ENCODE data around the gene FAM90A26.
"Not testable (repeated sequence)": the region's sequence is repeated elsewhere in the genome, so short reads cannot be mapped to it uniquely, and the experiment has no call there.

Gene FAM90A26

DNA sequence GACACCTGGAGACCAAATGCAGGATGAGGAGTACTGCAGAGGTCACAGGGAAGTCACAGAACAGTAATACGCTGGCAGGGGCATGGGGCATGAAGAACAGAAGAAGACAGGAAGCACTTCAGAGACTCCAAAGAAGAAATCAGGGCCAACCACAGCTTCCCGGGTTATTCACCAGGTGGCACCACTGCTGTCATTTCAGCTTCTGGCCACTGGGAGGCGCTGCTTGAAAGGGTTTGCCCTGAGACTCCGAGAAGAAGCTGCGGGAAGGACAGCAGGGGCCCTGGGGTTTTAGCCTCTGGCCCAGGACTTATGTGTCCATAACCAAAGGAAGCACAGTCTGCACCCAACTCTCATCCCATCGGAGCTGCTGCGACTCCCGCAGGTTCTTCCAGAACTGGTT lies 4.2 kb upstream of the FAM90A26 start:
- DNase-seq: not testable (repeated sequence)

DNA sequence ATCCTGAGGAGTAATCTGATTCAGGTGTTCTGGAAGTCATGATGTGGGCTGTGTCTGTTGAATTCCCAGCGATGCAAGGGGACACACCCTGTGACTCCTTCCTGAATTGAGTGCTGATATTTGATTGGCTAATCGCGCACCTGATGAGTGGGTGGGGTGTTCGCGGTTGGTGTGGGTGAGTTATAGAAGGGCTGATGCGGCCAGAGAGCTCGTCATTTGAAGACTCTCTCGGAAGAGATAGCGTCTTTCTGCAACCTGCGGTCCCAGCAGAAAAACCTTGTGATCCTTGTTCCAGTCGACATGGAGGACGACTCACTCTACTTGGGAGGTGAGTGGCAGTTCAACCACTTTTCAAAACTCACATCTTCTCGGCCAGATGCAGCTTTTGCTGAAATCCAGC lies 40.1 kb downstream of the FAM90A26 start, which contains the start of gene USP17L10:
TSS of gene USP17L10 (plus strand) at position 301 of the 400 bp plus-strand sequence. CDS start at position 301, 0 bp downstream.
- DNase-seq: not testable (repeated sequence)

DNA sequence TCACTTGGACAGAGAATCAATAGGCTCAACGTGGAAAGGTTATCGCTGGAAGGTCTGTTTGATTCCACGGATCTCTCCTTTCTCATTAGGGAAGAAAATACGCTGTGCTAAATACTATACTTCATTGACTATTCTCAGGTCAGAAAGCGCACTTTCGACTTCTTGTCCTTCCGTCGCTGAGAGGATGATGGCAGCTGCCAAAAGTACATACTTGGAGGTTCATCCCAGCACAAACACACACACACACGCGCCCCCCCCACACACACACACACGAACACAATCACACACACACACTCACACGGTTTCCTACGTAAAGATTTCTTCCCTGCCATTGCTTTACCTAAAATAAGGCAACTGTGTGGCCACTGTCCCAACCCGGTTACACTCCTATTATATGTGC lies 44.5 kb downstream of the FAM90A26 start:
- DNase-seq: not testable (repeated sequence)

DNA sequence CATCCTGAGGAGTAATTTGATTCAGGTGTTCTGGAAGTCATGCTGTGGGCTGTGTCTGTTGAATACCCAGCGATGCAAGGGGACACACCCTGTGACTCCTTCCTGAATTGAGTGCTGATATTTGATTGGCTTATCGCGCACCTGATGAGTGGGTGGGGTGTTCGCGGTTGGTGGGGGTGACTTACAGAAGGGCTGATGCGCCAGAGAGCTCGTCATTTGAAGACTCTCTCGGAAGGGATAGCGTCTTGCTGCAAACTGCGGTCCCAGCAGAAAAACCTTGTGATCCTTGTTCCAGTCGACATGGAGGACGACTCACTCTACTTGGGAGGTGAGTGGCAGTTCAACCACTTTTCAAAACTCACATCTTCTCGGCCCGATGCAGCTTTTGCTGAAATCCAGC lies 44.9 kb downstream of the FAM90A26 start, which contains the start of gene USP17L11:
TSS of gene USP17L11 (plus strand) at position 301 of the 400 bp plus-strand sequence. CDS start at position 301, 0 bp downstream.
- not testable (repeated sequence) for DNase-seq

DNA sequence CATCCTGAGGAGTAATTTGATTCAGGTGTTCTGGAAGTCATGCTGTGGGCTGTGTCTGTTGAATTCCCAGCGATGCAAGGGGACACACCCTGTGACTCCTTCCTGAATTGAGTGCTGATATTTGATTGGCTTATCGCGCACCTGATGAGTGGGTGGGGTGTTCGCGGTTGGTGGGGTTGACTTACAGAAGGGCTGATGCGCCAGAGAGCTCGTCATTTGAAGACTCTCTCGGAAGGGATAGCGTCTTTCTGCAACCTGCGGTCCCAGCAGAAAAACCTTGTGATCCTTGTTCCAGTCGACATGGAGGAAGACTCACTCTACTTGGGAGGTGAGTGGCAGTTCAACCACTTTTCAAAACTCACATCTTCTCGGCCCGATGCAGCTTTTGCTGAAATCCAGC lies 49.6 kb downstream of the FAM90A26 start, which contains the start of gene USP17L12:
TSS of gene USP17L12 (plus strand) at position 301 of the 400 bp plus-strand sequence. CDS start at position 301, 0 bp downstream.
- not testable (repeated sequence) for DNase-seq

DNA sequence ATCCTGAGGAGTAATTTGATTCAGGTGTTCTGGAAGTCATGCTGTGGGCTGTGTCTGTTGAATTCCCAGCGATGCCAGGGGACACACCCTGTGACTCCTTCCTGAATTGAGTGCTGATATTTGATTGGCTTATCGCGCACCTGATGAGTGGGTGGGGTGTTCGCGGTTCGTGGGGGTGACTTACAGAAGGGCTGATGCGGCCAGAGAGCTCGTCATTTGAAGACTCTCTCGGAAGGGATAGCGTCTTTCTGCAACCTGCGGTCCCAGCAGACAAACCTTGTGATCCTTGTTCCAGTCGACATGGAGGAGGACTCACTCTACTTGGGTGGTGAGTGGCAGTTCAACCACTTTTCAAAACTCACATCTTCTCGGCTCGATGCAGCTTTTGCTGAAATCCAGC lies 54.4 kb downstream of the FAM90A26 start, which contains the start of gene USP17L13:
TSS of gene USP17L13 (plus strand) at position 301 of the 400 bp plus-strand sequence. CDS start at position 301, 0 bp downstream.
- not testable (repeated sequence) for DNase-seq

All from inflammatory macrophage treated with lipopolysaccharide for 4 hours (primary cell).